Fibroblast of pulmonary artery (primary cell): Measurements from ENCODE around the gene KRTAP1-5.

ENCODE experiments used
- DNase-seq: peaks from one replicate; pipeline ENCODE4 v3.0.0-alpha.2; 2010; ENCODE audit warnings: low read depth
- H3K4me3 ChIP-seq: replicated peaks from 2 replicates; pipeline ENCODE4 v1.5.1; 2011; ENCODE audit warnings: low read depth, mild to moderate bottlenecking, control low read depth, low read length, moderate library complexity
- CTCF ChIP-seq: IDR thresholded peaks from 2 replicates; pipeline ENCODE4 v1.5.1; 2011; ENCODE audit warnings: mild to moderate bottlenecking, control low read depth, low read length, inconsistent platforms; ENCODE audit errors: missing control alignments

Gene KRTAP1-5

GRCh38 chr17:40978575-40979151 lies 48.3 kb downstream of the KRTAP1-5 start:
- no peak overlapping the region for H3K4me3 ChIP-seq
- TF ChIP-seq CTCF = no peak
- no peak for DNase-seq
